GM10266 (cell line): Measurements from ENCODE around the gene NLRP9.

Experiments
- DNase-seq: peaks from one replicate; pipeline ENCODE4 v3.0.0; 2012; ENCODE audit errors: extremely low spot score
- TF ChIP-seq, protein P1 (sequence below): IDR thresholded peaks from 2 replicates; pipeline ENCODE4 v1.5.1; 2012; ENCODE audit warnings: mild to moderate bottlenecking, low read depth; ENCODE audit not compliant: control insufficient read depth, insufficient read depth; ENCODE audit errors: missing control alignments

Gene NLRP9

DNA sequence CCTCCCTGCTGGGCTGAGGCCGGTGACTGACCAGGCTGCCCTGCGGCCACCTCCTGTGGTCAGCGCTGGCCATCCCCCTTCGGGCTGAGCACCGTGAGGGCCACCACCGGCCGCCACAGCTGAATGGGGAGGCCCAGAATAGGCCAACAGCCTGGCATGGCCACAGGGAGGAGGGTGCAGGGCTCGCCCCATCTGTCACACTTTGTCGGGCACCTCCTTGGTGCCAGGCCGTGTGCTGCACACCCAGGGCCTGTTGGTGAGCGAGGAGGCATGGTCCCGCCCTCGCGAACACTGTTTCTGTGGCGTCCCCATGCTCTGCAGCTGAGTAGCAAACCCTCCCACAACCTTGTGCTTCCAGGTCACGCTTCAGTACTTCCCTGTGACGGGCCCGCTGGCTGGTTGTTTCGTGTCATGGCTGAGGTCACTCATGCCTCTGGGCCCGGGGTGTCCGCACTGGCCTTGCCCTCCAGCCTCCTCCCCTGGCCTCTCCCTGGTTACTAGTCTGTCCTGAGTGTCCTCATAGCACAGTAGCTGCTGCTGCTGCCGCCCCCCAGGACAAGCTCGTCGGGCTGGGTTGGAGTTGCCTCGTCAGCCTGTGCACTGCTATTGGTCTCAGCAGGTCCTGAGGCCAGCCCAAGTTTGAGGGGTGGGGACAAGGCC, 48.0 kb downstream of the NLRP9 start:
- DNase-seq, result no peak
- TF ChIP-seq, protein P1, sequence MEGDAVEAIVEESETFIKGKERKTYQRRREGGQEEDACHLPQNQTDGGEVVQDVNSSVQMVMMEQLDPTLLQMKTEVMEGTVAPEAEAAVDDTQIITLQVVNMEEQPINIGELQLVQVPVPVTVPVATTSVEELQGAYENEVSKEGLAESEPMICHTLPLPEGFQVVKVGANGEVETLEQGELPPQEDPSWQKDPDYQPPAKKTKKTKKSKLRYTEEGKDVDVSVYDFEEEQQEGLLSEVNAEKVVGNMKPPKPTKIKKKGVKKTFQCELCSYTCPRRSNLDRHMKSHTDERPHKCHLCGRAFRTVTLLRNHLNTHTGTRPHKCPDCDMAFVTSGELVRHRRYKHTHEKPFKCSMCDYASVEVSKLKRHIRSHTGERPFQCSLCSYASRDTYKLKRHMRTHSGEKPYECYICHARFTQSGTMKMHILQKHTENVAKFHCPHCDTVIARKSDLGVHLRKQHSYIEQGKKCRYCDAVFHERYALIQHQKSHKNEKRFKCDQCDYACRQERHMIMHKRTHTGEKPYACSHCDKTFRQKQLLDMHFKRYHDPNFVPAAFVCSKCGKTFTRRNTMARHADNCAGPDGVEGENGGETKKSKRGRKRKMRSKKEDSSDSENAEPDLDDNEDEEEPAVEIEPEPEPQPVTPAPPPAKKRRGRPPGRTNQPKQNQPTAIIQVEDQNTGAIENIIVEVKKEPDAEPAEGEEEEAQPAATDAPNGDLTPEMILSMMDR, result no peak

DNA sequence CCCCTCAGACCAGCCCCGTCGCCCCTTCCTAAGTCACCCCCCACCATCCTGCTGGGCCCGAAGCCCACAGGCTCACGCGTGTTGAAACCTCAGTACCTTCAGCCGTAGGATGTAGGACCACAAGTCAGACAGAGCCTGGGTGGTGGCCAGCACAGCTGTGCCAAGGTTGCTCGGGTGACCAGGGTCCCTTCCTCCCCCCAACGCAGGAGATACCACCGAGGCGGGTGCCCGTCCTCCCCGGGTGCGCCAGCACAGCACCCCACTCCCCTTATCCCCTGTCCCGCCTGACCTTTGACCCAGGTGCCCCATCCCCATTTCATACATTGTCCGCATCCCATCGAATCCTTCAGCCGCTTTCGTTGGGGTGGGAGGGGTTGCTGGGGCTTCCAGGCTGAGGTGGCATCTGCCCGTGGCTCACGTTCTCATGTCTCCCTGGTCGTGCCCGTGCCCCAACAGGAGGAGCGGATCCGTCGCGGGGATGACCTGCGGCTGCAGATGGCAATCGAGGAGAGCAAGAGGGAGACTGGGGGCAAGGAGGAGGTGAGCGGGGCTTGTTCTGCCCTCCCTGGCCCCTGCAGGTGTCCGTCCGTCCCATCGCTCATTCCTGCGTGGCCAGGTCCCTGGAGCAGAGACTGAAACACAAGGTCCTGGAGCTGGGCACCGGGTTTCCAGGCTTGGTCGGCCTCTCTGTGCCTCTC, 48.6 kb downstream of the NLRP9 start:
- TF ChIP-seq, protein P1, result no peak
- DNase-seq, result no peak

DNA sequence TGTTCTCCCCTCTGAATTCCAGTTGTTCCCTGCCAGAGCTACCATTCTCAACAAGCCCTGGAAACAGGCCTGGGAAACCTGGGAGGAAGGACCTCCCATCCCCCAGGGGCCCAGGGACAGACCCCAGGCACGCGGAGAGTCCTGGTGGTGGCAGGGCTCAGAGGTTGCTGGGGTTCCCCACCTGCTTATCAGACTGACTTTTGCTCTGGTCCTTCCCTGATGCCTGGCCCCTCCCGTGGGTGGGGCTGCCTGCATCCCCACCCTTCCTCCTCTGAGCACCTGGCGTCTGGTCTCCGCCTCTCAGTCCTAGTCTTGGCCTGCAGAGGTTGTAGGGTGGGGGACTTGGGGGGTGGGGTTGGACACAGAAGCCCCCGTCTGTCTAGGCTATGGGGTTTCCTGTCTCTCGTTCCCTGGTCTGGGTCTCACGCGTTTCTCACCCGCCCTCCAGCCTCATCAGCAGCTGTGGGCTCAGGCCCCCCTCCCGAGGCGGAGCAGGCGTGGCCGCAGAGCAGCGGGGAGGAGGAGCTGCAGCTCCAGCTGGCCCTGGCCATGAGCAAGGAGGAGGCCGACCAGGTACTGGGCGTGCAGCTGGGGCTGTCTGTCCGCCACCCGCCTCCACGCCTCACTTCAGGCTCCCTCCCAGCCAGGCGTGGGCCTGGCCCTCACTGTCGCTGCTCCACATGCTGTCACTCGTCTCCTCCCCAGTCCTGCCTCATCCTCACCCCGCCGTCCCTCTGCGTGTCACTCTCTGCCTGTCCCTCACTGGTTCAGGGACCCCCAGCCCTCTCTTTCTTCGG, 49.6 kb downstream of the NLRP9 start:
- TF ChIP-seq, protein P1, result no peak
- no peak for DNase-seq

DNA sequence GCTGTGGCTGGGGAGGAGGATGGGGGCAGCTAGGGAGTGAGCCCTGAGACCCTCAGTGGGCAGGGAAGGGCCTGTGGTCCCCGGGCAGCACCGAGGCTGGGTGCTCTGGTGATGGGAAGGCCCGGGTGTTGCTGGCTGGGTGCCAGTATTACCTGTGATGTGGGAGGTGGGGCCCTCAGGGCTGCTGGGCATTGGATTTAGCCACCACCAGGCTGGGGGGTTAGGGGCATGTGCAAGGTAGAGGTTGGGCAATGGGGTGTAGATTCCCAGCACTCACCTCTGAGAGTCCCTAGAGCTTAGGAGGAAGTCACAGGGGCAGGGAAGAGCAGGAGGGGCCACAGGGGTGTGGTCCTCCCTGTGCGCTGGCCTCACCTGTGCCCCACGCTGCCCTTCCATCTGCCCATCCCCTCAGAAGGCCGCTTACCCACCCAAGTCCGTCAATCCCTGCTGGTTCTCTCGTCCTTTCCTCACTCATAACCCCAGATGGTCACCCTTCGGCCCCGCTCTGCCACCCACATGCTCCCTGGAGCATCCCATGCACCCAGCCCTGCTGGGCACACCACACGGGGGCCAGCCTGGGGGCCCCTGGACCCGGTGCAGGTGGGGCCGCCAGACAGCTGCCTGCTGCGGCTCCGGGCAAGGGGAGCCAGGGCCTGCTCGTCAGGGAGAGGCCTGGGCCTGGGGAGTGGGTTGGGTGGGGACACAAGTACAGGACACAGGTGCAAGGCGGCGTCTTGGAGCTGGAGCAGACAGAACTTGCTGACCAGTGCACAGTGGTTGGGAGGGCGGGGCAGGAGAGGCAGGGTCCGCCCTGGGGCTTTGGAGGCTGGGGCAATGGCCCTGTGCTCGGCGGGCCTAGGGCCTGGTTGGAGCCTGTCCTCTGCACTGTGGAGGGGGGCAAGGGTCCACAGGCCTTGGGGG, 50.7 kb downstream of the NLRP9 start:
- DNase-seq, result no peak
- TF ChIP-seq, protein P1, result no peak

DNA sequence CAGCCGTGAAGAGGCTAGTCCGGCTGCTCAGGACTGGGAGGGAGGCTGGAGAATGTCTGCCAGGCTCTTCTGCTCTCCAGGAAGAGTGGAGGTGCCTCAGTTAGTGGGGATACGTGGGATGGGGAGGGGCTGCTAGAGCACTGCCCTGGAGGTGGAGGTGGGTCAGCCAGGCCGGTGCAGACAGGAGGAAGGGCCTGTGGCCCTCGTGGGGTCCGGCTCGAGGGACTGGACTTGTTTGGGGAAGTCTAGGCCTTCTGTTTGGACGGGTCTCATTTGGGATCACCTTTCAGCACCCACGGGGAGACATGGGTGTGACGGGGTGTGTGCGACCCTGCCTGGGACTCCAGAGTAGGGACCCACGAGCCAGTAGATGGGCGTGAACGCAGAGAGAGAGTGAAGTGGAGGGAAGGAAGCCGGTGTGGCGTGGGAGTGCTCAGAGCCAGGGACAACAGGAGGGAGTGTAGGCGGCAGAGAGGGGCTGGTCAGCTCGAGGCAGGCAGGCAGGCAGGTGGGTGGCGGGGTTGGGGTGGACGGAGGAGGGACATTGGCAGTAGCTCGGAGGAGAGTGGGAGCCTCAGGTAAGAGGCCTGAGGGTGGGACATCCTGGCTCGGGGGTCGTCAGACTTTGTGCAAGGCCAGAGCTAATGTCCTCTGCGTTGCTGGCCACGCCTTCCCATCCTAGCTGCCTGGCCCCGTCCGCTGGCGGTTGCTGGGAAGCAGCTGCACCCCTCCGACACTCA, 51.7 kb downstream of the NLRP9 start:
- TF ChIP-seq, protein P1, result no peak
- no peak for DNase-seq

GRCh38 chr19:55685776-55686175, 52.4 kb downstream of the NLRP9 start:
- no peak for DNase-seq
- TF ChIP-seq, protein P1, result no peak
